HepG2 (cell line): ENCODE data around the gene ZNF26. TPM values are rescaled to one million over a fixed set of nuclear protein-coding genes. Genes with fewer than 3 reads are reported as not detected.

Experiments used
- ARID4A ChIP-seq: sonication (generic); formaldehyde crosslinking; IDR thresholded peaks from 2 replicates; pipeline ENCODE4 v1.5.0; 2020; ENCODE audit warnings: mild to moderate bottlenecking, missing genetic modification reagents, borderline replicate concordance
- CAMTA2 ChIP-seq: sonication (generic); formaldehyde crosslinking; IDR thresholded peaks from 2 replicates; pipeline ENCODE4 v1.4.0; 2020; ENCODE audit warnings: mild to moderate bottlenecking, missing genetic modification reagents, borderline replicate concordance
- DMAP1 ChIP-seq: IDR thresholded peaks from 2 replicates; pipeline ENCODE4 v1.6.1; 2016
- GPBP1L1 ChIP-seq: sonication (generic); formaldehyde crosslinking; IDR thresholded peaks from 2 replicates; pipeline ENCODE4 v1.5.0; 2020; ENCODE audit warnings: mild to moderate bottlenecking, missing genetic modification reagents
- KIAA2018 ChIP-seq: sonication (generic); formaldehyde crosslinking; IDR thresholded peaks from 2 replicates; pipeline ENCODE4 v1.5.0; 2020; ENCODE audit warnings: mild to moderate bottlenecking, missing genetic modification reagents, borderline replicate concordance
- ZKSCAN8 ChIP-seq: IDR thresholded peaks from 2 replicates; pipeline ENCODE4 v1.6.1; 2016; ENCODE audit warnings: borderline replicate concordance, missing genetic modification reagents, missing compliant biosample characterization
- ZNF574 ChIP-seq: sonication (generic); formaldehyde crosslinking; IDR thresholded peaks from 2 replicates; pipeline ENCODE4 v1.4.0; 2020; ENCODE audit warnings: missing genetic modification reagents
- ZNF766 ChIP-seq: sonication (generic); formaldehyde crosslinking; IDR thresholded peaks from 2 replicates; pipeline ENCODE4 v1.5.0; 2020; ENCODE audit warnings: missing genetic modification reagents, borderline replicate concordance
- polyA plus RNA-seq, 8 experiments: library from polyadenylated mRNA; depleted of rRNA in 3 of 8; stranded (reverse) in 7 of 8; unstranded in 1 of 8; fragments of >200 nt; fragmentation: Illumina TruSeq in 4 of 8; extraction: Trizol in 4 of 8; gene quantifications; 2 replicates each; pipeline versions ENCODE4 v1.2.1 to v1.2.3, GENCODE V29; 2011 to 2016; ENCODE audit warnings: low read depth in 4 of 8, missing spikeins in 1 of 8, mixed read lengths in 1 of 8; ENCODE audit not compliant: insufficient read depth in 1 of 8
- total RNA-seq, 5 experiments: library from RNA; depleted of rRNA; stranded (reverse); fragments of >200 nt; fragmentation: Illumina TruSeq; extraction: Trizol; gene quantifications; 2 replicates each; pipeline ENCODE4 v1.2.3, GENCODE V29; 2016; ENCODE audit warnings: low read depth in 1 of 5

The ZNF26 gene
- total and polyA plus RNA-seq, 2 of the 13 experiments (the other 11 are each of a cell fraction or from before 2014, with no cell fraction given): 3.8 to 6.5 TPM

- TF ChIP-seq ZNF574 (CRISPR knock-in tag): peak; percentile 97
- peak; percentile 99 for TF ChIP-seq ARID4A (CRISPR knock-in tag)
- TF ChIP-seq CAMTA2 (CRISPR knock-in tag): no peak
- TF ChIP-seq KIAA2018 (CRISPR knock-in tag): no peak
- peak; percentile 69; the same call in 1 of the 2 replicates for TF ChIP-seq DMAP1 (CRISPR knock-in tag)
- no peak for TF ChIP-seq GPBP1L1 (CRISPR knock-in tag)
- 0 out of 2 replicates have a peak, but pooled peaks have one; percentile 34 for TF ChIP-seq ZNF766
- peak; percentile 38; the same call in 1 of the 2 replicates for TF ChIP-seq ZKSCAN8 (CRISPR knock-in tag)
Measured at GRCh38 chr12:132986001-132986884, at the start of gene ZNF26 (continued).
